GM19239 (cell line): Measurements from ENCODE around the gene KCNS1.
A peak's percentile ranks its signal among the peaks of the same experiment; 100 is the strongest.

Experiments
- DNase-seq: peaks from one replicate; pipeline ENCODE4 v3.0.0; 2011; ENCODE audit warnings: low spot score; ENCODE audit not compliant: insufficient read length
- FAIRE-seq: peaks from 2 replicates; lab custom pipeline; 2011; peaks lifted over from hg19 to GRCh38; lab: Jason Lieb, UNC

KCNS1 gene

DNA sequence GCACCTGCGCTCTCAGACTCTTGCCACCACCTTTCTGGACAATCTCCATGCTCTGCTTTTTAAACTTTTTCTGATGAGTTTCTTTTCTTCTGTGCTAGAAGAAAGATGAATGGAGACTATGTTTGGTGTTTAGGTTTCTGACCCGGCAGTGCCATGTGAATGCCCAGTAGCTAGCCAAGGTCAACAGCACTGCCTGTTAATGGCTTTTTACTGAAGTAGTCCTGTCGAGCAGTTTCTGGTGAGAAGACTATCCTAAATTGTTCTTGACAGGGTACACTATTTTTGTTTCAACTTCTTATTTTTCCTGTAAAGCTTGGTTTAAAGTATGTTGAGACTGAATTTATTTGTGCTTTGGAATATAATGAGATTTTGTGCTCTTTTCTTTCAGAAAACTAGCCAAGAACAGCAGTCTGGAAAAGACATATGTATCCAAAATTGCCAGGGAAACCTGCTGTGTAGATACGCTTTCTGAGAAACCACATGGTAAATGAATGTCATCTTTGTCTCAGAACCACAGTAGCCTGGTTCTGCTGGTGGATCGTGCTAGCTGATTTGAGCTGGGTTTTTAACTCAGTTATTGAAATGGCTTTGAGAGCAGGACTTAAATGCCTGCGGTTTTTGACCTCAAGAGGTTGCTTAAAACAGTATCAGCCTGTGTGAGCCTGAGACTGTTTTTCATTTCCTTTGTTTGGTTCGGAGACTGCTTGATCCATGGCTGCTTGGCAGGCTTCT is 48.1 kb downstream of the KCNS1 start:
- FAIRE-seq: peak; percentile 91
- DNase-seq: peak; percentile 7

DNA sequence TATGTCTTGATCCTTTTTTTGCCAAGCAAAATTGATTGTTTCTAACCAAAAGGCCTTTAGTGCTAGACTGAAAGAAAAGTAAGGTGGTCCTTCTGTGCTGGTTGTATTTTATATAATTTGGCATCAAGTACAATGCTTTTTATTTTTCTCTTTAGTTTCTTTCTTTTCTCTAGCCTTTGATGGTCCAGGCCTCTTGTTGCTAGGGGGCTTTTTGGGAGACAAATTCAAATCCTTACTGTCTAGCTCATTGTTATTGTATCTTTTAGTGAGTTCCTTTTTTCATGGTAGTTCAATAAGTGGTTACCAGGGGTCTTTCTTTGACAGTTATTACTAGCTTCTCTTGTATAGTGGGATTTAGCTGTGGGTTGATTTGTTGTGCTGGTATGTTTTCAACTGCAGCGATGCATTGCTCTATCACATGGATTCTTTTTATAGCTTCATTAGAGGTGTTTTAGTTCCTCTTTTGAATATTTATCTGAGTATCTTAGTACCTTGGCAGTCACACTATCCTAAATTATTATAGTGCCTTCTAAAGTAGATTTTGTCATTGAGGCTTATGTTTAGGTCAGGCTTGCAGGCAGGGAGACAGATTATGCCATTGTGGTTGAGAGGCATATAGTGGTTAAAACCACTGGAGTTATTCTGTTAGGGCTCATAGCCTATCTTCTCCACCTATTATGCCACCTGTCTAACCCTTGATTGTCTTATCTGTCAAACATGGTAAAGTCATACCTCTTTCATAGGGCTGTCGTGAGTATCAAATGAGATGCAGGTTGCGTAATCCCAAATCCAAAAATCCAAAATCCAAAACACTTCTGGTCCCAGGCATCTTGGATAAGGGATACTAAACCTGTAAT is 49.5 kb downstream of the KCNS1 start:
- FAIRE-seq (peak; percentile 26), DNase-seq (no peak)

DNA sequence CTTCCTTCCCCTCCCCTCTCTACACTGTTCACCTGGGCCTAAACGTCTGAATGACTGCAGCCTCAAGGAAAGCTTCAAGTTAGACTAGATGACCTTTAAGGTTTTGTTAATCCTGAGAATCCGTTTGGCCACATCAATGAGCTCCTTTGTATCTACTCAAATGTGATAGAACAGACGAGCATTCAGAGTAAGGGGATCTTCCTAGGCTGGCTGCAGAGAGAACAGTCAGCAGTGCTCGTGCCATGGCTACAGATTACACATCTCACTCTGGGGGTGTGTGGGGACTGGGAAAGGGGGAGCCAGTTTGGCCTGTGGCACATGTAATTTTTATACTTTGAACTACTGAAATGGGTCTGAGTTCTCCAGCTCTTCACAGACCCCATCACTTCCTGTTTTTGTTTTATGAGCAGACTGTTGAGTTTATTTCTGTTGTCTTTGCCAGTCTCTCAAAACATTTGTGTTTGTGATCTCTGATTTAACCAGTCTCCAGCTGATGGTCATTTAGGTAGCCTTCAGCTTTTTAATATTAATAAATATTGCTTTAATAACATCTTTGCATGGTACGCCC is 50.9 kb downstream of the KCNS1 start:
- no peak for DNase-seq
- FAIRE-seq: peak; percentile 57

DNA sequence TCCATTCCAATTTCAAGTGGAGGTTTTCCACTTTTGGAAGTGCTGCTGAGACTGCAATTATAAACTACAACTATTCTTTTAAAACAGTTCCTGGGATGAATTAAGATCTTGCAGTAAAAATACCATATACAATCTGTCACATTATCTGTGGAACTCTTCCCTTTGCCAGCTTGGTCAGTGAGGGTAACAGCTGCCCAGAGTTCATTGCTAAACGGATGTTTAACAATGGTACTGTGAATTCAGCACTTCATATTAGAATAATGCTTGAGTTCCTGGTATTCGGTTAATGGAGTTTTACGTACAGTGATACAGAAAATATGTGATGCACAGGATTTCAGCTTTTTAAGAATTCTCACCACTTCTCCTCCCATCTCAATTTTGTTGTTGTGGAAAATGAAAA is 51.5 kb downstream of the KCNS1 start:
- DNase-seq (no peak), FAIRE-seq (no peak)

DNA sequence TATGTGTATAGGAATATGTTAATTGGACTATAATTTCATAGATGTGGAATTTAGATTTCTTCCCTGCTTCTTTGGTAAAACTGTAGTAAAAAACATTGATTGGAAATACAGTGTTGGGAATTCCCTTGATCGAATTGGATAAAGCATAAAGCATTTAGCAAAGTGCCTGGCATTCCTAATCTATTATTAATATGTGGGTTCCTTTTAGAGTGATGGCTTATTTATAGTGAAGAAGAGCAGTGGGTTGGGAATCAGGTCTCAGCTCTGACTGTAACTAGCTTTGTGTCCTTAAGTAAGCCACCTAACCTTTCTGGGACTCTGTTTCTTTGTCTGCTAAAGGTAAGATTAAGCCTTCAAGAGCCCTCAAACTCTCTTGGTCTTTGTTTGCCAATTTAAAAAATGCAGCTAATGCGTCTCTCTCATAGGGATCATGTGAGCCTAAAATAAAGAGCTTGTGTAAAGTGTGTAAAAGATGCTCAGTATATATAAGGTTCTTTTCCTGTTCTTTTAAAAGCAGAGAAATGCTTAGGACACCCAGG is 53.3 kb downstream of the KCNS1 start:
- DNase-seq (no peak), FAIRE-seq (no peak)

DNA sequence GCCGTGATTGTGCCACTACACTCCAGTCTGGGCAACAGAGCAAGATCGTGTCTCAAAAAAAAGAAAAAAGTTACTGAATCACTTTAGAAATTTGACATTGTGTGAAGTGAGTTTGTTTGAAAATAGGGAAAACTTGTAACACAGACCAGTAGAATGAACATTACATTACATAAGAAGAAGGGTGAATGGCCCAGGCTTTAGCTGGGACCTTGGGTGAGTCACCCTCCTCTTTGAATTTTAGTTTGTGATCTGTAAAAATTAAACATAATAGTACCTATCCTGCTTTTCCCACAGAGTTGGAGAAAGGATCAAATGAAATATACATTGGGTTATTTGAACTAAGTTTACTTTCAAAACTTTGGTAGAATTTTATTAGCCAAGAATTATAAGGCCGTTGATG is 56.3 kb downstream of the KCNS1 start:
- DNase-seq (no peak), FAIRE-seq (no peak)

DNA sequence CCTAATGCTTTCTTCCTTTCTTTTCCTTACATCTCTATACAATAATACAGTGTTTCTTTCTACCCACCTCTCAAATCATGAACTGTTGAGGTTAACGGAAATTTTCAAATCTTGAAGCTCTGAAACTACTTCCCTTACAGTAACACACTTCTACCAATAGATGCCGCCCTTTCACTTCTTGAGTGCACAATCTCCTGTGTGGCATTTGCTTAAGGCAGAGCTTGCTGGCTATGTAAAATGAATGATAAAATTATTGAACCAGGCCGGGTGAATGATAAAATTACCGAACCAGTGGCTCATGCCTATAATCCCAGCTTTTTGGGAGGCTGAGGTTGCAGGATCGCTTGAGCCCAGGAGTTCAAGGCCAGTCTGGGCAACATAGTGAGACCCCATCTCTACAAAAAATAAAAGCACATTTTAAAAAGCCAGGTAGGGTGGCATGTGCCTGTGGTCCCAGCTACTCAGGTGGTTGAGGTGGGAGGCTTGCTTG is 56.8 kb downstream of the KCNS1 start:
- peak; percentile 15 for DNase-seq
- FAIRE-seq: peak; percentile 88

DNA sequence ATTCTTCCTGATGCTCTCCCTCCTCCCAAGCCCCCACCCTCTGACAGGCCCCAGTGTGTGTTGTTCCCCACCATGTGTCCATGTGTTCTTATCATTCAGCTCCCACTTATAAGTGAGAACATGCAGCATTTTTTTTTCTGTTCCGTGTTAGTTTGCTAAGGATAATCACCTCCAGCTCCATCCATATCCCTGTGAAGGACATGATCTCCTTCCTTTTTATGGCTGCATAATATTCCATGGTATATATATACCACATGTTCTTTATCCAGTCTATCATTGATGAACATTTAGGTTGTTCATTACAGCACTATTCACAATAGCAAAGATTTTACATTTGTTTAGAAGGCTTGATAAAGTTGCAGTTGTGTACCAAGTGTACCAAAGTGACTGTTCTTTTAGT is 57.9 kb downstream of the KCNS1 start:
- FAIRE-seq (no peak), DNase-seq (no peak)
